SK-N-MC (cell line): ENCODE measurements around the gene PLOD2.

Experiments used
- EZH2 ChIP-seq: fragments of 200-600 bp; sonication (generic); IDR thresholded peaks from one replicate; pipeline ENCODE4 v1.6.1; 2017; ENCODE audit warnings: antibody characterized with exemption
- FOXP2 ChIP-seq: optimal IDR thresholded peaks from 2 replicates; pipeline ENCODE3; 2011; ENCODE audit warnings: mild to moderate bottlenecking, moderate library complexity; ENCODE audit not compliant: insufficient read depth; ENCODE audit errors: extremely low read length, control extremely low read depth
- POLR2AphosphoS5 ChIP-seq: IDR thresholded peaks from 2 replicates; pipeline ENCODE4 v1.6.1; 2012; ENCODE audit warnings: mild to moderate bottlenecking, low read depth, low read length, borderline replicate concordance

- TF ChIP-seq EZH2 (no peak), POLR2AphosphoS5 (no peak), FOXP2 (no peak)
Measured at GRCh38 chr3:146128939-146129338, 32.0 kb downstream of the PLOD2 start.
